ENCODE results near the gene CNTRL. TPM values are rescaled to one million over a fixed set of nuclear protein-coding genes. Genes with fewer than 3 reads are reported as not detected.

Gene CNTRL
- total RNA-seq, 4 donors from 2014 or later, result 23.4 to 32.7 (median 31.0) TPM

- Histone ChIP-seq H3K4me1 (peaks cover 0 to 6% (median 2%) of the 10 kb centered on the region in 4 donors), H3K36me3 (no peaks in the 10 kb centered on the region), H3K27me3 (no peaks in the 10 kb centered on the region), H3K27ac (no peak overlapping the region), H3K9me3 (no peaks in the 10 kb centered on the region), H3K4me3 (no peak overlapping the region)
- 49 to 51% methylated on average over 8 of the region's 8 CpGs for WGBS, 2 donors
- DNase-seq (ENCODE audit: low spot score in 2 of 2), result no peak
- TF ChIP-seq EP300 (IDR thresholded peaks at IDR 0.05), result no peak
- no peak for TF ChIP-seq POLR2A (IDR thresholded peaks at IDR 0.05)
- TF ChIP-seq CTCF (IDR thresholded peaks at IDR 0.05), result no peak
Measured at GRCh38 chr9:121206516-121207370, 132.0 kb downstream of the CNTRL start.

DNA sequence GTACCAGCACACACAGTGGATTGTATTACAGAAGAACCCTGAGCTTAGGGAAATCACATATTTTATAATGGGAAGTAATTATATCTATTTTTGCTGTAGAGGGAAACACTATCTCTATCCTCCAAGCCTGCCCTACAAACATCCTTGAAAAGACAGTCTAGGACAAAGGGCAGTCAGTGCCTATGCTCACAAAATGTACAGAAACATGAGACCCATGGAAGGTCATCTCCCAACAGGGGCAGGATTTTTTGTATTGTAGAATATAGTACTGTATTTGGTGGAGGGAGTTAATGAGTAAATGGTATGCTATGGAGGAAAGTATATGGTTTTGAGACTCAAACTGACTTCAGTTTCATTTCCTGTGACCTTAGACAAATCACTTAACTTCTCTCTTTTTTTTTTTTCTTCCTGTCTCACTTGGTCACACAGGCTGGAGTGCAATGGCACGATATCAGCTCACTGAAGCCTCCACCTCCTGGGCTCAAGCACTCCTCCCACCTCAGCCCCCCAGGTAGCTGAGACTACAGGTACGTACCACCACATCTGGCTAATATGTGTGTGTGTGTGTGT lies 132.7 kb downstream of the CNTRL start:
- Histone ChIP-seq H3K27me3 (no peaks in the 10 kb centered on the region), H3K9me3 (no peaks in the 10 kb centered on the region), H3K27ac (no peak overlapping the region), H3K4me3 (no peak overlapping the region), H3K4me1 (peaks cover 0 to 6% (median under 1%) of the 10 kb centered on the region in 4 donors), H3K36me3 (no peaks in the 10 kb centered on the region)
- 77 to 83% methylated on average over 2 of the region's 2 CpGs for WGBS, 2 donors
- no peak for DNase-seq (ENCODE audit: low spot score in 2 of 2)
- TF ChIP-seq POLR2A (IDR thresholded peaks at IDR 0.05), result no peak
- TF ChIP-seq EP300 (IDR thresholded peaks at IDR 0.05), result no peak
- TF ChIP-seq CTCF (IDR thresholded peaks at IDR 0.05), result no peak

GRCh38 chr9:121210536-121210935 lies 135.8 kb downstream of the CNTRL start:
- no peak for DNase-seq (ENCODE audit: low spot score in 2 of 2)
- H3K9me3 ChIP-seq, result no peaks in the 10 kb centered on the region
- peaks cover 0 to 8% (median 3%) of the 10 kb centered on the region in 4 donors for H3K4me1 ChIP-seq
- no peaks in the 10 kb centered on the region for H3K36me3 ChIP-seq
- 76 to 93% methylated on average over 5 of the region's 5 CpGs for WGBS, 2 donors
- TF ChIP-seq CTCF (IDR thresholded peaks at IDR 0.05) (no peak), POLR2A (IDR thresholded peaks at IDR 0.05) (no peak), EP300 (IDR thresholded peaks at IDR 0.05) (no peak)
- H3K27ac ChIP-seq, result no peak overlapping the region
- no peak overlapping the region for H3K4me3 ChIP-seq
- H3K27me3 ChIP-seq, result no peaks in the 10 kb centered on the region

DNA sequence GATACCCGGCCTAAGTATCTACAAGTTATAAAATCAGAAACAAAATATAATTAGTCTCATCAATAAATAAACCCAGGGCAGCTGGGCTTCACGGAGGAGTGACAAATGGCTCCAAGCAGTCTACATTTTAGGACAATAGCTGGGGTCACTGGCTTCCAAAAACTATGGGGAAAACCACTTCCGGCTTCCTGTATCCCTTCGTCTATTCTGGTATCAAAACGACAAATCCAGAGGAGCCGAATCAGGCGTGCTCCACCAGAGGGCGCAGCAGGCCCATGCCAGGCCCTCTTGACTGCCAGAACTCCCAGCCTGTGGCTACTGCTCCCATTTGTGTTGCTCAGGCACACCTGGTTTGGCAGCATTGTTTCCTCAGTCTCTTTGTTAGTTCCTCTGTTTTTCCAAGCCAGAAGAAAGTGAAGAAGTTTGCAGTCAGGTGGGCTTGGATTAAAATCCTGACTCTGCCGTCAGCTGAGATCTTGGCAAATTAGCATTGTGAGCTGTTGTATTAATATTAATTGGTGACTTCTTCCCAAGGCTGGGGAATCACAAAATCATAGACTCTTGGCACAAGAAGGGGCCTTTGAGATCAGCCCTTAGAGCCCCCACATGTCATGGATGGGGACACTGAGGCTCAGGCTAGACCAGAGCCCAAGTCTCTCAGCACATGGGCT lies 138.5 kb downstream of the CNTRL start:
- peak; percentile 87 to 91 for DNase-seq (ENCODE audit: low spot score in 2 of 2)
- Histone ChIP-seq H3K4me1 (peaks cover 0 to 8% (median 0%) of the 10 kb centered on the region in 4 donors), H3K27ac (peak overlapping the region; percentile 43 to 81 (median 63)), H3K9me3 (no peaks in the 10 kb centered on the region), H3K36me3 (no peaks in the 10 kb centered on the region), H3K27me3 (no peaks in the 10 kb centered on the region), H3K4me3 (no peak overlapping the region)
- WGBS, 2 donors, result 21 to 22% methylated on average over 9 of the region's 9 CpGs
- TF ChIP-seq CTCF (IDR thresholded peaks at IDR 0.05) (peak; percentile 89 to 96 (median 94)), POLR2A (IDR thresholded peaks at IDR 0.05) (no peak), EP300 (IDR thresholded peaks at IDR 0.05) (peak in 1 of 2 donors; percentile 77)

Measured in tibial nerve (tissue), 4 donors.